Sigmoid colon (tissue), 7 donors: Measurements from ENCODE around the gene AKAP7. TPM values are rescaled to one million over a fixed set of nuclear protein-coding genes. Genes with fewer than 3 reads are reported as not detected.

Experiments used
- DNase-seq: peaks from one replicate; pipeline ENCODE4 v3.0.0-alpha.2; 2019
- H3K27ac ChIP-seq, 4 donors: fragments of 200-600 bp; sonication (generic); one replicate each; pipeline ENCODE4 v1.5.1; 2016 to 2019; ENCODE audit warnings: mild to moderate bottlenecking in 1 of 4
- H3K27me3 ChIP-seq, 3 donors: fragments of 200-600 bp; sonication (generic); one replicate each; pipeline ENCODE4 v1.5.1; 2019; ENCODE audit warnings: mild to moderate bottlenecking in 1 of 3
- H3K36me3 ChIP-seq, 4 donors: fragments of 200-600 bp; sonication (generic); one replicate each; pipeline ENCODE4 v1.5.1; 2016 to 2019
- H3K4me1 ChIP-seq, 4 donors: fragments of 200-600 bp; sonication (generic); one replicate each; pipeline ENCODE4 v1.5.1; 2017 to 2019
- H3K4me3 ChIP-seq, 4 donors: fragments of 200-600 bp; sonication (generic); one replicate each; pipeline ENCODE4 v1.5.1; 2017 to 2019; ENCODE audit warnings: mild to moderate bottlenecking in 2 of 4, moderate library complexity in 1 of 4
- H3K9me3 ChIP-seq, 4 donors: fragments of 200-600 bp in 3 of 4; sonication (generic) in 3 of 4; one replicate each; pipeline versions ENCODE4 v1.5.1 to v1.6.1; 2013 to 2019
- EP300 ChIP-seq, 4 donors: sonication (generic); formaldehyde crosslinking; IDR thresholded peaks; one replicate each; pipeline ENCODE4 v1.6.1; 2017; ENCODE audit warnings: antibody characterized with exemption in 4 of 4
- POLR2A ChIP-seq, 2 donors: fragments of 450-650 bp; IDR thresholded peaks; one replicate each; pipeline ENCODE4 v1.6.1; 2016; ENCODE audit warnings: antibody characterized with exemption in 2 of 2, mild to moderate bottlenecking in 2 of 2, moderate library complexity in 2 of 2
- POLR2AphosphoS5 ChIP-seq, 4 donors: sonication (generic); formaldehyde crosslinking; IDR thresholded peaks; one replicate each; pipeline ENCODE4 v1.6.1; 2017; ENCODE audit warnings: antibody characterized with exemption in 4 of 4
- WGBS, 2 donors: extraction: QIAGEN DNeasy Blood & Tissue Kit; methylation state at CpG; one replicate each; pipeline ENCODE4 v1.1.7; 2013; 5-methylcytosine and 5-hydroxymethylcytosine counted together
- intact Hi-C: fragments of 100-400 bp; cut with DNase I; formaldehyde crosslinking; loops from one replicate; pipeline ENCODE4 v1.15.1; 2023
- polyA plus RNA-seq, 3 donors: library from polyadenylated mRNA; stranded (reverse); fragments of 200-250 nt; gene quantifications; one replicate each; pipeline ENCODE4 v1.2.3, GENCODE V29; 2013
- total RNA-seq, 4 donors: library from RNA; depleted of rRNA; stranded (reverse); fragments of >200 nt; gene quantifications; one replicate each; pipeline ENCODE4 v1.1.0, GENCODE V29; 2016
- TF ChIP-seq, protein P1 (sequence below), 4 experiments: fragments of 450-650 bp in 3 of 4; fragments of 200-600 bp in 1 of 4; IDR thresholded peaks; one replicate each; pipeline ENCODE4 v1.5.1; 2016 to 2019; ENCODE audit warnings: antibody characterized with exemption in 4 of 4, mild to moderate bottlenecking in 3 of 4, moderate library complexity in 2 of 4
- donor health status: healthy with polysubstance abuse.
- donor health status: Bipolar disorder and iron deficiency.
- donor health status: healthy.

The AKAP7 gene
- total and polyA plus RNA-seq, 7 donors: 7.9 to 23.8 (median 18.7) TPM

DNA sequence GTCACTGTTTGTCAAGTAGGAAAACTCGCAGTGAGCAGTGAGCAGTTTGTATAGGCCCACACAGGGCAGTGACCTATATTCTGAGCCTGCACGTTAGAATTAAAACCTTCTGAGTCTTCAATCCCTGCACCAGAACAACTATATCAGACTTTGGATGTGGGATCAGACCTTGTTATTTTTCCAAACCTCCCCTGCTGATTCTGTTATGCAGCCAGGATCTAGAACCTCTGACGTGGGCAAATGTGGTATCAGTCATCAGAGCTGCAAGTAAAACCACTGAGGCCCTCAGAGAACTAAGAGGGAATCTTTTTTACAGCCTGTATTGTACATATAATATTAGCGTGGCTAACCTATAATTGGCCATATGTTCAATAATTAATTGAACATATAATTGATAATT is 32.0 kb upstream of the AKAP7 start:
- H3K36me3 ChIP-seq: no peaks in the 10 kb centered on the region
- no peak overlapping the region for H3K4me3 ChIP-seq
- no peaks in the 10 kb centered on the region for H3K4me1 ChIP-seq
- no peaks in the 10 kb centered on the region for H3K27me3 ChIP-seq
- H3K27ac ChIP-seq: no peak overlapping the region
- intact Hi-C loops: no loop called here
- no peak for DNase-seq
- TF ChIP-seq EP300 (IDR thresholded peaks at IDR 0.05) (no peak), POLR2AphosphoS5 (IDR thresholded peaks at IDR 0.05) (no peak), POLR2A (IDR thresholded peaks at IDR 0.05) (no peak)
- TF ChIP-seq, protein P1, sequence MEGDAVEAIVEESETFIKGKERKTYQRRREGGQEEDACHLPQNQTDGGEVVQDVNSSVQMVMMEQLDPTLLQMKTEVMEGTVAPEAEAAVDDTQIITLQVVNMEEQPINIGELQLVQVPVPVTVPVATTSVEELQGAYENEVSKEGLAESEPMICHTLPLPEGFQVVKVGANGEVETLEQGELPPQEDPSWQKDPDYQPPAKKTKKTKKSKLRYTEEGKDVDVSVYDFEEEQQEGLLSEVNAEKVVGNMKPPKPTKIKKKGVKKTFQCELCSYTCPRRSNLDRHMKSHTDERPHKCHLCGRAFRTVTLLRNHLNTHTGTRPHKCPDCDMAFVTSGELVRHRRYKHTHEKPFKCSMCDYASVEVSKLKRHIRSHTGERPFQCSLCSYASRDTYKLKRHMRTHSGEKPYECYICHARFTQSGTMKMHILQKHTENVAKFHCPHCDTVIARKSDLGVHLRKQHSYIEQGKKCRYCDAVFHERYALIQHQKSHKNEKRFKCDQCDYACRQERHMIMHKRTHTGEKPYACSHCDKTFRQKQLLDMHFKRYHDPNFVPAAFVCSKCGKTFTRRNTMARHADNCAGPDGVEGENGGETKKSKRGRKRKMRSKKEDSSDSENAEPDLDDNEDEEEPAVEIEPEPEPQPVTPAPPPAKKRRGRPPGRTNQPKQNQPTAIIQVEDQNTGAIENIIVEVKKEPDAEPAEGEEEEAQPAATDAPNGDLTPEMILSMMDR (IDR thresholded peaks at IDR 0.05): no peak
- no peaks in the 10 kb centered on the region for H3K9me3 ChIP-seq
- 87 to 88% methylated on average over 4 of the region's 4 CpGs for WGBS, 2 donors

DNA sequence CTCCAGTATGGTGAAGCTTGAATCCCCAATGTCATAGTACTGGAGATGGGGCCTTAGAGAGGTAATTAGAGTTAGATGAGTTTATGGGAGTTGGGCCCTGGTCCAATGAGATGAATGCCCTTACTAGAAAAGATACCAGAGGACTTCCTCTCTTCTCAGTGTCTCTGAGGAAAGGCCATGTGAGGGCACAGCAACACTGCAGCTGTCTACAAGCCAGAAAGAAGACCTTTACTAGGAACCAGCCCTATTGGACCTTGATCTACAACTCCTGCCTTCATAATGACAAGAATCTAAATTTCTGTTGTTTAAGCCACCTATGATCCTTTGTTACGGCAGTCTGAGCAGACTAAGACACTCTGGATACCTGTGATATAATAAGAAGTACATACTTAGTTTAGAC is 31.4 kb upstream of the AKAP7 start:
- H3K9me3 ChIP-seq: no peaks in the 10 kb centered on the region
- DNase-seq: no peak
- WGBS, 2 donors: 66 to 94% methylated on average over 1 of the region's 1 CpG
- no peaks in the 10 kb centered on the region for H3K27me3 ChIP-seq
- TF ChIP-seq EP300 (IDR thresholded peaks at IDR 0.05) (no peak), POLR2AphosphoS5 (IDR thresholded peaks at IDR 0.05) (no peak)
- no peak overlapping the region for H3K4me3 ChIP-seq
- H3K27ac ChIP-seq: no peak overlapping the region
- intact Hi-C loops: no loop called here
- no peaks in the 10 kb centered on the region for H3K4me1 ChIP-seq
- H3K36me3 ChIP-seq: no peaks in the 10 kb centered on the region

DNA sequence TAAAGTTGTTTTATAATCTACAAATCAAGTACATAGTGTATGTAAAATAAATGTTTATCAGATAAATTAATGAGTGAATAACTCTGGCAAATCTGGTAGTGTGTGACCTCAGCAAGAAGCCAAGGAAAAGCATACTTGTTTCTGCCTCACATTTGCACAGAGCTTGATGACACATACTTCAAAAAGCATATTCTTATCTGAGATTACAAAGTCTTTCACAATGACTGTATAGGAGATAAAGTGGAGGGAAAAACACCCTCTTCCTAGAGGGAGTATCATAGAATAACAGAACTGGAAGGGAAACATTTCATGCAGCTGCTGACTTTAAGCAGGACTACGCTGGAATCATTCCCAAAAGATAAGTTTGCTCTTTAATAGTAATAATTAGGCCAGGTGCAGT is 28.1 kb upstream of the AKAP7 start:
- Histone ChIP-seq H3K27ac (no peak overlapping the region), H3K36me3 (no peaks in the 10 kb centered on the region), H3K4me1 (no peaks in the 10 kb centered on the region), H3K9me3 (no peaks in the 10 kb centered on the region), H3K27me3 (no peaks in the 10 kb centered on the region), H3K4me3 (no peak overlapping the region)
- intact Hi-C loops: no loop called here
- no peak for DNase-seq
- TF ChIP-seq POLR2A (IDR thresholded peaks at IDR 0.05) (no peak), EP300 (IDR thresholded peaks at IDR 0.05) (no peak), POLR2AphosphoS5 (IDR thresholded peaks at IDR 0.05) (no peak)
- TF ChIP-seq, protein P1 (IDR thresholded peaks at IDR 0.05): no peak
- WGBS, 2 donors: 67 to 84% methylated on average over 1 of the region's 1 CpG

DNA sequence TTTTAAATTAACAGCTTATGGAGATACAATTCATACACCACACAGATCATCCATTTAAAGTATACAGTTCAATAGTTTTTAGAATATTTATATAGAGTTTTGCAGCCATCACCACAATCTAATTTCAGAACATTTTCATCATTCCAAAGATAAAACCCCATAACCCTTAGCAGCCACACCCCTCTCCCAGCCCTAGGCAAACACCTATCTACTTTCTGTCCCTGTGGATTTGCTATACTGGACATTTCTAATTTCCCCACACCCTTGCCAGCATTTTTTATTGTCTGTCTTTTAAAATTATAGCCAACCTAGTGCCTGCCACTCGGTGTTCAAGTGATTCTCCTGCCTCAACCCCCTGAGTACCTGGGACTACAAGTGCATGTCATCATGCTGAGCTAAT is 23.0 kb upstream of the AKAP7 start:
- intact Hi-C loops: no loop called here
- Histone ChIP-seq H3K4me1 (peaks cover 0 to 3% (median 0%) of the 10 kb centered on the region in 4 donors), H3K4me3 (no peak overlapping the region), H3K9me3 (no peaks in the 10 kb centered on the region), H3K27me3 (no peaks in the 10 kb centered on the region), H3K27ac (no peak overlapping the region), H3K36me3 (no peaks in the 10 kb centered on the region)
- WGBS, 2 donors: 14 to 65% methylated on average over 1 of the region's 1 CpG
- TF ChIP-seq, protein P1 (IDR thresholded peaks at IDR 0.05): no peak
- TF ChIP-seq EP300 (IDR thresholded peaks at IDR 0.05): no peak
- no peak for TF ChIP-seq POLR2AphosphoS5 (IDR thresholded peaks at IDR 0.05)
- no peak for TF ChIP-seq POLR2A (IDR thresholded peaks at IDR 0.05)
- no peak for DNase-seq

DNA sequence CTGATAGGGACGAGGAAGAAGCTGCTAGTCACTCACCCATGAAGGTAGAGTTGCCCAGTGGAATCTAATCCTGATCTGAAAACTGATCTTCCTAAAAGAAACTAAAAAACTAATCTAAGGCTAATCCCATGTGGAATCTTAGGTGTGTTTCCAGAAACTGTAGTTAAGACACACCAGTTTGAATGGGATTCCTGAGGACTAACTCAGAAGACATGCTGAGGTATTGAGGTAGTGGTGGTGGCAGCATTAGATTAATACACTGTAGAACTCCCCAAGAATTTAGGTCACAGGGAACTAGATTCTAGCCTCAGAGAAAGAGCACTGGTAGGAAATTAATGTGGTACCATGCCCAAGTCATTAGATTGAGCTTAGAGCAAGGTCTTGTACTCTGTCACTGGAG is 19.6 kb upstream of the AKAP7 start:
- TF ChIP-seq EP300 (IDR thresholded peaks at IDR 0.05) (no peak), POLR2A (IDR thresholded peaks at IDR 0.05) (no peak), POLR2AphosphoS5 (IDR thresholded peaks at IDR 0.05) (no peak)
- TF ChIP-seq, protein P1 (IDR thresholded peaks at IDR 0.05): no peak
- Histone ChIP-seq H3K27me3 (no peaks in the 10 kb centered on the region), H3K4me3 (no peak overlapping the region), H3K4me1 (peaks cover 0 to 3% (median 0%) of the 10 kb centered on the region in 4 donors), H3K9me3 (no peaks in the 10 kb centered on the region), H3K27ac (no peak overlapping the region), H3K36me3 (no peaks in the 10 kb centered on the region)
- WGBS, 2 donors: 75 to 92% methylated on average over 1 of the region's 1 CpG
- no peak for DNase-seq
- intact Hi-C loops: loop anchor here (1.0 to 5.0 kb wide), 2 partner anchors 53 to 230 kb away; partner anchors contain the start of gene EPB41L2
